Fibroblast of villous mesenchyme (primary cell): Measurements from ENCODE around the gene LRRTM2. TPM values are rescaled to one million over a fixed set of nuclear protein-coding genes. Genes with fewer than 3 reads are reported as not detected.
A peak's percentile ranks its signal among the peaks of the same experiment; 100 is the strongest.
"Not testable (repeated sequence)": the region's sequence is repeated elsewhere in the genome, so short reads cannot be mapped to it uniquely, and the experiment has no call there.

Experiments
- DNase-seq: peaks from one replicate; pipeline ENCODE4 v3.0.0-alpha.2; 2010; ENCODE audit warnings: low read depth
- H3K4me3 ChIP-seq: 2 replicates; pipeline ENCODE4 v1.5.1; 2011; ENCODE audit warnings: low read depth, mild to moderate bottlenecking, low read length
- CTCF ChIP-seq: IDR thresholded peaks from 2 replicates; pipeline ENCODE4 v1.5.1; 2012; ENCODE audit warnings: low read depth, mild to moderate bottlenecking, low read length; ENCODE audit not compliant: insufficient read depth
- total RNA-seq: library from RNA; depleted of rRNA; stranded (reverse); fragments of >200 nt; gene quantifications from 2 replicates; pipeline ENCODE4 v1.2.3, GENCODE V29; 2012

LRRTM2 gene, protein sequence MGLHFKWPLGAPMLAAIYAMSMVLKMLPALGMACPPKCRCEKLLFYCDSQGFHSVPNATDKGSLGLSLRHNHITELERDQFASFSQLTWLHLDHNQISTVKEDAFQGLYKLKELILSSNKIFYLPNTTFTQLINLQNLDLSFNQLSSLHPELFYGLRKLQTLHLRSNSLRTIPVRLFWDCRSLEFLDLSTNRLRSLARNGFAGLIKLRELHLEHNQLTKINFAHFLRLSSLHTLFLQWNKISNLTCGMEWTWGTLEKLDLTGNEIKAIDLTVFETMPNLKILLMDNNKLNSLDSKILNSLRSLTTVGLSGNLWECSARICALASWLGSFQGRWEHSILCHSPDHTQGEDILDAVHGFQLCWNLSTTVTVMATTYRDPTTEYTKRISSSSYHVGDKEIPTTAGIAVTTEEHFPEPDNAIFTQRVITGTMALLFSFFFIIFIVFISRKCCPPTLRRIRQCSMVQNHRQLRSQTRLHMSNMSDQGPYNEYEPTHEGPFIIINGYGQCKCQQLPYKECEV
- under 0.01 and 0.32 TPM in 2 replicates for total RNA-seq

- peak within 1 kb of the TSS; percentile 40 for H3K4me3 ChIP-seq
- no peak for TF ChIP-seq CTCF
- peak; percentile 92 for DNase-seq
Measured at GRCh38 chr5:138874771-138875551, at the start of gene LRRTM2. LRRTM2 (minus strand) TSS chr5:138875335; CDS start chr5:138874911, 424 bp downstream.

- no peak for DNase-seq
- no peak overlapping the region for H3K4me3 ChIP-seq
- no peak for TF ChIP-seq CTCF
Measured at GRCh38 chr5:138922494-138922893, 47.4 kb upstream of the LRRTM2 start.

DNA sequence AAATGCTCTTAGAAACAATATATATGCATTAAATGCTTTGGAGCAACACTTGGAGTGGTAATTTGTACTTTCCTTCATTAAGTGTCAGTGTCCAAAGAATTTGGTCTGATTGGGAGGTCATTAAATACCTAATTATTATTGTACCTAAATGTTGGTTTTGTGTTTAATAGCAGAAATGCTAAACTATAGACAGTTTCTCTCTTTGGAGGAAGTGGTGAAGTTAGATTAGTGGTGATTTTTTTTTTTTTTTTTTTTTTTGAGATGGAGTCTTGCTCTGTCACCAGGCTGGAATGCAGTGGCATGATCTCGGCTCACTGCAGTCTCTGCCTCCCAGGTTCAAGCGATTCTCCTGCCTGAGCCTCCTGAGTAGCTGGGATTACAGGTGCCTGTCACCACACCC is 46.2 kb upstream of the LRRTM2 start:
- not testable (repeated sequence) for DNase-seq, H3K4me3 ChIP-seq

DNA sequence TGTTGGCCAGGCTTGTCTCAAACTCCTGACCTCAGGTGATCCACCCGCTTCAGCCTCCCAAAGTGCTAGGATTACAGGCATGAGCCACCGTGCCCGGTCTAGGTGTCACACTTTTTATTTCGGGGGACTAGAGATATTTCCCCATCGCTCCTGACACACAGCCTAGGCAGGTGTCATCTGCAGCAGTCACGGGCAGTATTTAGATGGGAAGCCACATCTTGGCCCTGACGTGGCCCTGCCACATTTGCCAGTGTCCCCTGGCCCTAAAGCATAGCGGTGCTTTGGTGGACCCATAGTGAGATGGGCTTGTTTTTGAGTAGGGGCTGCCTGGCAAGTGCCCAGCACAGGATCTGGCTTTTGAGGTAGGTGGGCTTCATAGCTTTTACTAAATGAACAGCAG is 45.0 kb upstream of the LRRTM2 start:
- DNase-seq = no peak
- no peak for TF ChIP-seq CTCF
- no peak overlapping the region for H3K4me3 ChIP-seq

DNA sequence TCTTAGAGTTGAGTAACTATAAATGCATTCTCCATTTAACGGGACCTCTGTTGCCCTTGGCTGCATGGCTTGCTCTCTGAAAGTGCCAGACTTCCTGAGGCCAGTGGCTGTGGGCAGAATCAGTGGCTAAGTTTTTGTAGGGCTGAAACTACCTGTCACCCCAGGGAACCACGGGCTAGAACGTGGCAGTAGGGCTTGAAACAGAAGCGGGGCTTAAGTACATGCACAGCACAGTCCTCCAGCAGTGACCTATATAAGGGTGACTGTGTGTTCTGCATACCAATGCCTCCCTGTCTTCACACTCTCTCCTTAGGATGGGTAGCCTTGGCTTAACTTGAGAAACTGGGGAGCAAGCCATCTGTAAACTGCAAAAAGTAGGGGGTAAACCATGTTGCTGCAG is 43.6 kb upstream of the LRRTM2 start:
- H3K4me3 ChIP-seq = no peak overlapping the region
- DNase-seq = no peak
- TF ChIP-seq CTCF = no peak

DNA sequence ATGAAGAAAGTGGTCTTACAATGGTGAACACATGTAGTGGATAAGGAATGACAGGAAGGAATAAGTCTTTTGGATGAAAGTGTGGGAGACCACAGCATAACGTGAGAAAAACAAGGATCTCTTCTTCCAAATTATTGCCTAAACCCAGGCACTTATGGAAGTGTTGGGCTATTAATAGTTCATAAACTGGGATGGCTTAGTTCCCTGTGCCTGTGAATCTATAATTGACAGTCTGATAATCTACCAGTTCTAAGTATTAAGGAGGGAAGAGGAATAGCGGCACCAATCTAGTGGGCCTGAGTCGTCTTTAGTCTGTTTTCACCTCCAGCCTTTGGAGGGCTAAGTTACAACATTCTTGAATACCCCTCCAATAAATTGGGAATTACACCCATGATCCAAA is 39.2 kb upstream of the LRRTM2 start:
- H3K4me3 ChIP-seq = no peak overlapping the region
- DNase-seq = no peak
- TF ChIP-seq CTCF = no peak

GRCh38 chr5:138913773-138914172 is 38.6 kb upstream of the LRRTM2 start:
- no peak overlapping the region for H3K4me3 ChIP-seq
- no peak for TF ChIP-seq CTCF
- no peak for DNase-seq
